ENCODE results near the gene HOXA10.

HOXA10 gene

DNA sequence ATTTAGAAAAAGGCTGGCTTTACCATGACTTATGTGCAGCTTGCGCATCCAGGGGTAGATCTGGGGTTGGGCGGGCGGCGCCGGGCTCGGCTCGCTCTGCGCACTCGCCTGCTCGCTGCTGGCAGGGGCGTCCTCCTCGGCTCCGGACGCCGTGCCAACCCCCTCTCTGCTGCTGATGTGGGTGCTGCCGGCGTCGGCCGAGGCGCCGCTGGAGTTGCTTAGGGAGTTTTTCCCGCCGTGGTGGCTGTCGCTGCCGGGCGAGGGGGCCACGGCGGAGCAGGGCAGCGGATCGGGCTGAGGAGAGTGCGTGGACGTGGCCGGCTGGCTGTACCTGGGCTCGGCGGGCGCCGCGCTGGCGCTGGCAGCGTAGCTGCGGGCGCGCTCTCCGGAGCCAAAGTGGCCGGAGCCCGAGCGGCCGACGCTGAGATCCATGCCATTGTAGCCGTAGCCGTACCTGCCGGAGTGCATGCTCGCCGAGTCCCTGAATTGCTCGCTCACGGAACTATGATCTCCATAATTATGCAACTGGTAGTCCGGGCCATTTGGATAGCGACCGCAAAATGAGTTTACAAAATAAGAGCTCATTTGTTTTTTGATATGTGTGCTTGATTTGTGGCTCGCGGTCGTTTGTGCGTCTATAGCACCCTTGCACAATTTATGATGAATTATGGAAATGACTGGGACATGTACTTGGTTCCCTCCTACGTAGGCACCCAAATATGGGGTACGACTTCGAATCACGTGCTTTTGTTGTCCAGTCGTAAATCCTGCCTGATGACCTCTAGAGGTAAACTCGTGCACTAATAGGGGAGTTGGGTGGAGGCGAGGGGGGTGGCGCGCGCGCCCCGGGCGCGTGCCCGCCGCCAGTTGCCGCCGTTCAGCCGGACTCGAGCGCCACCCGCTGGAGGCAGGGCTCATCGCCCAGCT lies 30.8 kb downstream of the HOXA10 start, which contains the start of gene HOXA5:
Gene HOXA5 (minus strand): TSS at position 659 of the 927 bp plus-strand sequence. CDS start 74 bp downstream, at position 585.
- DNase-seq, result no peak

- no peak for DNase-seq
These were observed 31.5 kb downstream of the HOXA10 start for GRCh38 chr7:27142580-27143022.

- DNase-seq, result no peak
These were observed 32.1 kb downstream of the HOXA10 start for GRCh38 chr7:27141923-27142579.

- DNase-seq, result no peak
These were observed 32.8 kb downstream of the HOXA10 start for GRCh38 chr7:27141137-27141922.

- DNase-seq, result no peak
These were observed 33.8 kb downstream of the HOXA10 start for GRCh38 chr7:27140126-27140857.

DNA sequence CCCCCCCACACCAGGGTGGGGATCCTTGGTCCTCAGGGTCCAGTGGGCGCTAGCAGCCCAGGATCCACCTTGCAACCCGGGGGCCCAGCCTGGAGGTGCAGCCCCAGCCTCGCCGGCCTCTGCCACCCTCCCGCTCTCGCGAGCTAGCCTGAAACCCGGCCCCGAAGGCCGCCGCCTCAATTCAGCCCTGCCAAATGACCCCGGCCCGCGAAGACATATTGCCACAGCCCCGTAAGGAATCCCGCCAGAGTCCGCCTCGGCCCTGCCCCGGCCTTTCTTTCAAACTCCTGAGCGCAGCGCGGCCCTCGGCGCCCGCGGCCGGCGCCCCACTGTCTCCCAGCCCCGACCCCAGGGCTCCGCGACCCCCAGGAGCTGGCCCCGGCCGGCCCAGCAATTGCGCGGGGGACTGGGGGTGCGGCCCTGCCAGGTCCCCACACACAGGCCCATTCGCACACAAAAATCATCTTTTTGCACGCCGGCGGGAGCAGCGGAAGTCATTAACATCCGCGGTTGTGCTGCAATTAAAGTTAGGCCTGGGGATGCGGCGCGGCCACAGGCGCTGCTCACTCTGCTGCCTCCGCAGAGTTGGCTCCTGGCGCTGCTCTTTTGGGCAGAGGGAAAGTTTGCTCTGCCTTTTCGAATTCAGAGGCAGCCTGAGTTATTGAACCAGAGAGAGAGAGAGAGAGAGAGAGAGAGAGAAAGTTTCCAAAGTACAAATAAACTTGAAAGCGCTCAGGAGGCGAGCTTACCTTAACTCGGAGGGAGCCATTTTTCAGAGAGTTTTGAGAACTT lies 34.6 kb downstream of the HOXA10 start:
- no peak for DNase-seq

DNA sequence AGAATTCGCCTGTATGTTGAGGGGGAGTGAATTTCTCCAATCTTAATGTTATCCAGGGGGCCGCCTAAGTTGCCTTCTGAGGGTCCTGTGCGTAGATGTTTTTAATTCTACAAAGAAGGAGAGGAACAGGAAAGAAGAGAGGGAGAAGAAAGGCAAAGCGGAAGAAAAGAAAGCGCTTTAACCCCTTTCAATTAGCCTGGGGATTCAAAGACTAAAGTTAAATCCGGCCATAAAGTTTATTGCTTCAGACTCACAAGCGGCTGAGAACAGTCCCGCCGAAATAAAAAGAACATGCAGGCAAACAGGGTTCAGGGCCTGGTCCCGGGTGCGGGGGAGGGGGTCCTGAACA lies 35.2 kb downstream of the HOXA10 start:
- no peak for DNase-seq

DNA sequence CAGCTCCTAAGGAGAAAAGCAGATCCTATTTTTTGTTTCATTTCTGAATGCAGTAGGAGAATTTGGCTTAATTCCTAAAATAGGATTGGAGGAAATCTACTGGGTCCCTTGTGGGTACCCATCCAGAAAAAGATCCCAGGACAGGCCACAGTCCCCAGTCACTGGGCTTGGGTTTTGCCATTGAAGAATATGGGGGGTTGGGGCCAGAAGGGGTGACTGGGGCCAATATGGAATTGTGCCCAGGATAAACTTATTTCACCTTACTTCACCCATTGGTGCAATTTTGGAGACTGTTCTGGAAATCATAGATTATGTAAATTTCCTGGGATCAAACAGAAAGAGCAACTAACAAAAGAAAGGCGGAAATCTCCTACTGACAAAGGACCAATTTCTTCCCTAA lies 35.6 kb downstream of the HOXA10 start:
- no peak for DNase-seq

DNA sequence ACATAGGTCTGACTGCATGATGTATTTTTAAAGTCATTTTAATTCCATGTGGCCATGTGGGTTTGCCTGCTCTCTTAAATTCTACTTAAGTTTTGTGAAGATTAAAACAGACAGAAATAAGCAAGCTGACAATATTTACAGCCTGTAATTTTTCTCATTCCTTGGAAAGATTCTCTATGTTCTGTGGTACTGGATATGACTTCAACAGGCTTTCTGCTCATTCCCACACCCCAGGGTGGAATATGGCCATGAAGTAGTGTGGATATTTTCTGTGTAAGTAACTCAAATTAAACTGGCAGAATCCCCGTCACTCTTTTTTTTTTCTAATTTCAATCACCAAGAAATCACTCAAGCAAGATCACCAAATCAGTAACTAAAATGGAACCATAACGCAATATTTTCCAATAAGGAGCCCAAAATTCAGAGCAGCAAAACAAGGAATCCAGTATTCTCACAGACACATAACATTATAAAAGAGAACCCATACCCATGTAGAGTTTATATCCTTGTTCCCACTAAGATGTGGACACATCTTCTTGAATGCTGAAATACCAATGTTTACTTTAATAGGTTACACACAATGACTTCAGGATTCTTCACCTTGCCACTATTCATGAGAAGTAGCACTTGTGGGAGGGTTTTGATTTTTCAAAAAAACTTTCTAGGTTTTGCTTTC lies 36.3 kb downstream of the HOXA10 start:
- no peak for DNase-seq

- no peak for DNase-seq
These were observed 39.7 kb downstream of the HOXA10 start for GRCh38 chr7:27134392-27134791.

- DNase-seq, result no peak
These were observed 40.5 kb downstream of the HOXA10 start for GRCh38 chr7:27133409-27134231.

DNA sequence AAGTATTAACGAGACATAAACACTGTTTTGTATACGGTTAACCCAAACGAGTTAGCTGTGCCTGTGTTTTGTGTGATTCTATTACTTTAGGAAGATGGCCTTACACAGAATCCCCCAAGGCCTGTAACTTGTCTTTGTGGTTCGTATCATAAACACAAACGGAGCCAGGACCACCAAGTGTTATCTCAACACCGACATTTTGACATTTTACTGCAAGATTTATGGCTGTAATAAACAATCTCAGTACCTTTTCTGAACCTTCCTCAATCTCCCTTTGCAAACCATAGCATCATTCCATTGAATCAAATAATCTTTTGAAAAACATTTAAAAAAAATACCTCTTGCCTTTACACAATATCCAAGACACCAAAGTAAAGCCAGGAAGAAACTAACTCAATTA lies 41.1 kb downstream of the HOXA10 start:
- DNase-seq, result no peak

DNA sequence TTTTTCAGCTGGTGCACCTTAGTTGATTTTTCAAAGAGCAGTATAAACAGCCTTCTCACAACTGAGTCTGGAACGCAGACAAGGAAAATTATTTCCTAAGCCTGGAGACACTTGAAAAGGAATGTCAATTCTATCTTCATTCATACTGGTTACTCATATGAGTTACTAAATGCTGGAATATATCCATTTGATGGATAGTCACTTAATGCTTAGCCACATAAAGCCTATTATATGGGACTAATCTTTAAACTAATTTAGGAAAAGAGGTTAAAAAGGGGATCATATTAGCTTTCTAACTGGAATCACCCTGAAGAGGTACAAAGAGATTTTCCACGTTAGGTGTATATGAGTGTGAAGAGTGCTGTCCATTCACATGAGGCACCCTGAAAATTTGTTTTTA lies 41.9 kb downstream of the HOXA10 start:
- no peak for DNase-seq

DNA sequence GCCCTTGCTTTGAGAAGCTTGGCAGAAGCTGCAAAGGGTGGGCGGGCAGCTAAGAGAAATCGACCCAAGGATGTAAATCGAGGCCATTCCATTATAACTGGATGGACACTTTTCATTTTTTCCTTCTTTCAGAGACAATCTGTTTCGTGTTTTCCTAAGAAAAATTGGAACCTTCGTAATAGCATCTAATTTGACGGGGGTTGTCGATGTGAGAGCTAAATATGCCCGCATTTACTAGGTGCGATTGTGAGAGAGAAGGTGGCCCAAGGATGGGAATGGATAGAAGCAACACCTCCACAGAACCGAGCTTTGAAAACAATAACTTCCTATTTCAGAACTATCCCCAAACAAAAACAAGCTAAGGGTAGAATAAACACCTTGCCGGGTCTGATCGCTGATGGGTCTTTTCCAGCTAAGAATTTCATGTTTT lies 42.7 kb downstream of the HOXA10 start:
- DNase-seq, result no peak

GRCh38 chr7:27130540-27131389 lies 43.4 kb downstream of the HOXA10 start, which contains the start of gene HOXA4:
HOXA4 (minus strand) TSS chr7:27130757; CDS start chr7:27130733, 24 bp downstream.
- DNase-seq, result peak; percentile 77

- no peak for DNase-seq
These were observed 44.2 kb downstream of the HOXA10 start for GRCh38 chr7:27129729-27130539.

DNA sequence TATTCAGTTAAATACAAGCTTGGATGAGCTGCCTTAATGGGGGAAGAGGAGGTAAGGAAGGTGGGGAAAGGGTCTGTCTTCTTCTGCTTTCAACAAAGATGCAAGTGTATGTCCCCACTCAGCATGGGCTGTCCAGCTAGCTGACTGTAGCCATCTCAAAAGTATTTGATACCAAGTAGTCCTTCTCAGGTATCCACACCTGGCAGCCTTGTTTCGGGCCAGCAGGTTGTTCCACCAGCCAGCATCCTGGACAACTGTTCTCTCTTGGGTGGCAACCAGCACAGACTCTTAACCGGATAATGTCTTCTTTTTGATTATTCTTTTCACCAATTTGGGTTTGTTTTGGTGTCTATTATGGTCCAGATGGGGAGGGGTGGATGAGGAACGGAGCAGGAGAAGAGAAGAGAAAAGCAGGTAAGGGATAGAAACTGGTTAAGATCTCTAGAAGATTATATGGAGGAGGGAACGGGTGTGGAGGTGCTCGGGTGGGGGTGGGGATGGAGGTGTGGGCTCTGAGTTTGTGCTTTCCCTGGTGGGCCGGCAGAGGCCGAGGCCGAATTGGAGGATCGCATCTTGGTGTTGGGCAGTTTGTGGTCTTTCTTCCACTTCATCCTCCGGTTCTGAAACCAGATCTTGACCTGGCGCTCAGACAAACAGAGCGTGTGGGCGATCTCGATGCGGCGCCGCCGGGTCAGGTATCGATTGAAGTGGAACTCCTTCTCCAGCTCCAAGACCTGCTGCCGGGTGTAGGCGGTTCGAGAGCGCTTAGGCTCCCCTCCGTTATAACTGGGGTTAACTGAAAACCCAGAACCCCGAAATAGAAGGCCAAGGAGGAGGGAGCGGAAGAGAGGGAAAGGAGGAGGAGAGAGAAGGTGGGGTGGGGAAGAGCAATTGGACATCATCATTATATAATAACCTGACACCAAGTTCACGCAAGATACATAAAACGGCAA lies 45.1 kb downstream of the HOXA10 start:
- DNase-seq, result no peak
